Right hindlimb (tissue), 1 donor: ENCODE measurements around the gene CHTF18.

Experiments
- DNase-seq: peaks from one replicate; pipeline ENCODE4 v3.0.0-alpha.2; 2018

CHTF18 gene

DNA sequence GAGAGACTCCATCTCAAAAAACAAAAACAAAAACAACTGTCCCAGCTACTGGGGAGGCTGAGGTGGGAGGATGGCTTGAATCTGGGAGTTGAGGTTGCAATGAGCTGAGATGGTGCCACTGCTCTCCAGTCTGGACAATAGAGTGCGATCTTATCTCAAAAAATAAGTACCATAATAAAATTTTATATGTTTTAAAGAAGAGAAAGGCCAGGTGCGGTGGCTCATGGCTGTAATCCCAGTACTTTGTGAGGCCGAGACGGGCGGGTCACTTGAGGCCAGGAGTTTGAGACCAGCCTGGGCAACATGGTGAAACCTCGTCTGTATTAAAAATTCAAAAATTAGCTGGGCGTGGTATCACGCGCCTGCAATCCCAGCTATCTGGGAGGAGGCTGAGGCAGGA, 11.6 kb upstream of the CHTF18 start:
- DNase-seq: no peak

DNA sequence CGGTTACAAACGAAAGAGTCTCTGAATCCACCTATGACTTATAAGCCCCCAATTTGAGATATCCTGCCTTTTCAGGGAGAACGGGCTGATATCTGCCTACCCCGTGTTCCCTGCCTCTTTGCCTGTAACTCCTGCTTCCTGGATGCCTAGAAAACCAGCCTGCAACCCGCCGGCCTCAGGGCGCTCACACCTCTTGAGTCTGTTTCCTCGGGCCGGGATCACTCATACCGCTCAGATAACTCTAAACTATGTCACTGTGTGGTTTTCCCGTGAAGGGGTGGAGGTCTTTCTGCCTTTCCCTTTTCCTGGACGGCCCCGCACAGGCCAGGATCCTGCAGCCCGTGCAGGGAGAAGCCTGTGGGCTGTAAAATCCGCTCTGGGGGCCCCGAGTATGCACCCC, 10.6 kb upstream of the CHTF18 start:
- DNase-seq: no peak

DNA sequence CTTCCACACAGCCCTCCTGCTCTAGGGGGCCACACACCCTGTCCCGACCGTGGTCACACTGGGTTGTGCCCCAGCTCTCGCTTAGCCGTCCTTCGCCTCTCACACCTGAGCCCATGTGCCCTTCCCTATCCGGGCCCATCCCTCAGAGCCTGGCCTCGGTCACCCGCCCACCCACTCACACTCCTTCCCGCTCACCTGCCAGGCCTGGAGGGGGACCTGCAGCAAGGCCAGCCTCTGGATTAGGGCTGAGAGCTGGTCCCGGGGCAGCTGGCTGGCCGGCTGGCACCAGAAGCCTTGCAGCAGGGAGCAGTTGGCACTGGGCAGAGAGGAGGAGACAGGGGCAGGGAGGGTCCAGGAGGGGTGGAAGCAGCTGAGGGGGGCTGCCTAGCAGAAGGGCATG, 10.0 kb upstream of the CHTF18 start:
- DNase-seq: no peak

DNA sequence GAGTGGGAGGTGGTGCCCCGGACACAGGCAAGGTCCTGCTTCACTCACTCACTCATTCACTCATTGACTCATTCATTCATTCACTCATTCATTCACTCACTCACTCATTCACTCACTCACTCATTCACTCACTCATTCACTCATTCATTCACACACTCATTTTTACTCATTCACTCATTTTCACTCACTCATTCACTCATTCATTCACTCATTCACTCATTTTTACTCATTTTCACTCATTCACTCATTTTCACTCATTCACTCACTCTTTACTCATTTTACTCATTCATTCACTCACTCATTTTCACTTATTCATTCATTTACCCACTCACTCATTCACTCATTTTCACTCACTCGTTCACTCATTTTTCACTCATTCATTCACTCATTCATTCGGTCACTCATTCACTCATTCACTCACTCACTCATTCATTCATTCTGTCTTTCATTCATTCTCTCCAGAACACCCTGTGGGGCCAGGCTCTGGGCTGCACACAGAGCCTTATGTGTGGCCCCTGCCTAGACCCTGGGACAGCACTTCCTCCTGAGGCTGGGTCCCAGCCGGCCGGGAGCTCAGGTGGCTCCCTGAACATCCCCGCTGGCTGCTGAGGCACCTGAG, 9.4 kb upstream of the CHTF18 start:
- no peak for DNase-seq

DNA sequence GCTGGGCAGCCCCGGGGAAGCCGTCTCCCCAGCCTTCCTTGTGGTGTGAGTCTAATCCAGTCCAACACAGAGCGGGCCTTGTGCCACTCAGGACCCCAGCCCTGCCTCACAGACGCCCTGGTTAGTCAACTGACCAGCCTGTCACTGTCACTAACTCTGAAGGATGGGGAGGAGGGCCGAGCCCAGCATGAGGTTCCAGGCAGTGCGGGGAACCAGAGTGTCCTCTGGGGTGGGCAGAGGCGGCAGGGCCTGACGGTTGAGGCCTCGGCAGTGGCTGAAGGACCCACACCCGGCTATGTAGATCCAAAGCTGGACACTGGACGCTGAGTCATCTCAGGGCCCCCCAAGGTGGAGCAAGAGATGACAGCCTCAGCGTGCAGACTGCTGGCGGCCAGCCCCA, 8.9 kb upstream of the CHTF18 start:
- no peak for DNase-seq

DNA sequence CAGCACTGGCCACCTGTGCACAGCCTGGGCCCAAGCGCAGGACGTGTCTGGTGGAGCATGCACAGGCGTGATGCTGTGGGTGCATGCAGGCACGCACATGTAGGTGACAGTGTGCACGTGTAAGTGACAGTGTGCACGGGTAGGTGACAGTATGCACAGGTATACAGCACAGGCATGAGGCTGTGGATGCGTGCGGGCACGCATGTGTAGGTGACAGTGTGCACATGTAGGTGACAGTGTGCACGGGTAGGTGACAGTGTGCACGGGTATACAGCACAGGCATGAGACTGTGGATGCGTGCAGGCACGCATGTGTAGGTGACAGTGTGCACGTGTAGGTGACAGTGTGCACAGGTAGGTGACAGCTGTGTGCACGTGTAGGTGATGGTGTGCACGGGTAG, 8.1 kb upstream of the CHTF18 start:
- no peak for DNase-seq

DNA sequence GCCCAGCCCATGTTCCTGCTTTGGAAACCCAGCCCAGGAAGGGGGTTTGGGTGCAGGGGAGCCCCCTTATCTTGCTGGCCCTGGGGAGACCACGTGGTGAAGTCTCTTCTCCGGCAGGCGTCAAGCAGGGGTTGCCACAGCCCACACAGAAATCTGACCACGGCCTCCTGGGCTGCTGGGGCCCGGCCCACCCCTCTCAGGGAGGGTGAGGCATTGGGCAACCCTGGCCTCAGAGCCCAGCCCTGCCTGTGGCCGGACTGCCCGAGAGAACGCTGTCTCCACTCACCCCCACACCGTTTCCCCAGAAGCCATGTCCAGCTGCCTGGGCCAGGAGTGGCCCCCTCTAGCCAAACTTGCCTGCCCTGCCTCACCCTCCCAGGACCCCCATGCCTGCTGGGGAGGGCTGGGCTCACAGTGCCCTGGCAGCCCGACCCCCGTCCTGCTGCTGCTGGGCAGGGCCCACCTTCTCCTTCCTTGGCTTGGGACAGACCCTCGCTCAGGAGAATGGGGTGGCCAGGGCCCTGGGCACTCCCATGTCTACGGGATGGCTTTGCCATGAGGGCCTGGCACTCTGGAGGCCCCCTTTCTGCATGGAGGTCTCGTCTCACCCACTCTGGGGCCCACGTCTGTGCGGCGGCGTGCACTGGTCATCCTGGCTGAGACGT, 6.9 kb upstream of the CHTF18 start:
- no peak for DNase-seq

DNA sequence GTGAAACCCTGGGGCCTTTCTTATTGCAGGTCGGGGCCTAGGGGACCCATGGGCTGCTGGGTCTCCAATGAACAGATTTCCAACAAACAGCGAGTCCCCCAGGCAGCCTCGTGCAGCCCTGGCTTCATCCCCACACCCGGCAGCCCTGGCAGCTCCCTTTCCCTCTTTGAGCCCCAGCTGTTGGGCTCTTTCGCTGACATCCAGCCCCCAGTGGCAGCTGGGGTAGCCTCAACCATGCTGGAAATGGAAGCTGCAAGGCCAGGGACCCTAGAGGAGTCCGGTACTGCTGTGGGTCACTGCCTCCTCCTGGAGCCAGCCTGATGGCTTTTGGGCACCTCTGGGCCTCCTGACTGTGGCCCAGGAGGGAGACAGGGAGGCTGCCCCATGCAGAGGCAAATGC, 6.2 kb upstream of the CHTF18 start:
- no peak for DNase-seq

DNA sequence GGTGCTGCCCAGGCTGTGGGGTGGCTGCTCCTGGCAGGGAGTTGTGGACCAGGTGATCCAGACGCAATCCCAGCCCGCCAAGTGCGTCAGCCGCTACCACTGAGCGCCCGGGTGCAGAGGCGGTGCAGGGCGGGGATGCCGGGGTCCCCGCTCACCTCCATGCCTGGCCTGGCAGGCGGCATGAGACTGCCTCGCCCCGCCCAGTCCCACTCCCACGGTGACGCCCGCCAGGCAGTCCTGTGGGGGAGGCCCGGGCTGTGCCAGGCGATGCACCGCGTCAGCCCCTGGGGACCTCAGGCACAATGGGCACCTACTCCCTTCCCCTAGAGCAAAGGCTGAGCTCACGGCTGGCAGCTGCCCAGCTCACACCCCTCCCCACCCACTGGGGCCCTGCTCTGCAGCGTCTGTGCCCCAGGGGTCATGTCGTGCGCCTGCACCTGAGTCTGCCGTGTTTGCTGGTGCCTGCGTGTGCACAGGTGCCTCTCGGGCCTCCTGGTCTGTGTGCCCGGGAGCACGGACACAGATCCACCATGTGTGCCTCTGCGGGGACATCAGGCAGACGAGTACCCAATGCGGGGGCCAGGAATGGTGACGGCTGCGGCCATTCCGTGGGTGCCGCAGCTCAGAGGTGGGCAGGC, 5.5 kb upstream of the CHTF18 start:
- no peak for DNase-seq

DNA sequence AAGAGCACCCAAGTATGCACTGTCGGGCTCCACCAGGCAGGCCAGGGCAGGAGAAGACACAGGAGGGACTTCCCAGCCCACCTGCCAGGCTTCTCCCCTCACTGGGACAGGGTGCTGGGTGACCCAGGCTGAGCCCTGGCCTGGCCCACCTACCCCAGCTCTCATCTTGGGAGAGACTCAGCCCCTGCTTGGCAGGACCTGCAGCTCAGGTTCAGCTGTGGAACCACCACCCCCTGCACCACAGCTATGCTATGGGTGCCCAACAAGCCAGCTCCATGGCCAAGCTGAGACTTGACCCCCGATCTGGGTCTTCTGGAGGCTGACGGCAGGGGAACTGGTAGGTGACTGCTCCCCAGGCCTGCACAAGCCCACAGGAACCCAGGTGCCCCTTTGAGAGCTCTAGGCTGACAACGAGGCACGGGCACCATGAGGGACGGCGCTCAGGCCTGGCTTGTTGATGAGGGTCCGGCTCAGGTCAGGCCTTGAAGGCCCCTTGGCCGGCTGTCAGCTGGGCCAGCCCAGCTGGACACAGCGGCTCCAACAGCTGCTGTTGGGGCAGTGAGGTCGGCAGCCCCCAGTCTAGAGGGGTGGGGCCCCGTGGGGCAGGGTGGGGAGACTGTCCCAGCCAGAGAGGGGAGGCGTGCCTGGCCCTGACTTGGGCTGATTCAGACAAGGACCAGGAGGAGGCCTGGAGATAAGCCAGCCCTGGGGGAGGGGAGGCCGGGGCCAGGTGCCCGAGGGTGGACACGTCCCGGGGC, 4.8 kb upstream of the CHTF18 start:
- no peak for DNase-seq

DNA sequence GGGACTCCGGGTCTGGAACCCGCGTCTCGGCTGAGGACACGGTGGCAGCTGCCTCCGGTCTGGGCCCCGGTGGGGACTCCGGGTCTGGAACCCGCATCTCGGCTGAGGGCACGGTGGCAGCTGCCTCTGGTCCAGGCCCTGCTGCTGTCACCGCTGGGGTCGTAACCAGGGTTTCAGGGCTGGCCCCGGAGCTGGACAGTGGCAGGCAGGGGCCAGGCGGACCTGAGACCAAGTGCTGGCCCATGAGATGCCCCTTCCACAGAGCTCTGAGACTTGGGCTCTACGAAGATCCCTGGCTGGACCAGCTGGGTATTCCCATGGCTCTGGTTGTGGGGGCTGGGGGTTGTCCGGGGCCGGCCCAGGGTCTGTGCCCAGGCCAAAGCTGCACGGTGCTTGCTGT, 4.0 kb upstream of the CHTF18 start:
- DNase-seq: no peak

DNA sequence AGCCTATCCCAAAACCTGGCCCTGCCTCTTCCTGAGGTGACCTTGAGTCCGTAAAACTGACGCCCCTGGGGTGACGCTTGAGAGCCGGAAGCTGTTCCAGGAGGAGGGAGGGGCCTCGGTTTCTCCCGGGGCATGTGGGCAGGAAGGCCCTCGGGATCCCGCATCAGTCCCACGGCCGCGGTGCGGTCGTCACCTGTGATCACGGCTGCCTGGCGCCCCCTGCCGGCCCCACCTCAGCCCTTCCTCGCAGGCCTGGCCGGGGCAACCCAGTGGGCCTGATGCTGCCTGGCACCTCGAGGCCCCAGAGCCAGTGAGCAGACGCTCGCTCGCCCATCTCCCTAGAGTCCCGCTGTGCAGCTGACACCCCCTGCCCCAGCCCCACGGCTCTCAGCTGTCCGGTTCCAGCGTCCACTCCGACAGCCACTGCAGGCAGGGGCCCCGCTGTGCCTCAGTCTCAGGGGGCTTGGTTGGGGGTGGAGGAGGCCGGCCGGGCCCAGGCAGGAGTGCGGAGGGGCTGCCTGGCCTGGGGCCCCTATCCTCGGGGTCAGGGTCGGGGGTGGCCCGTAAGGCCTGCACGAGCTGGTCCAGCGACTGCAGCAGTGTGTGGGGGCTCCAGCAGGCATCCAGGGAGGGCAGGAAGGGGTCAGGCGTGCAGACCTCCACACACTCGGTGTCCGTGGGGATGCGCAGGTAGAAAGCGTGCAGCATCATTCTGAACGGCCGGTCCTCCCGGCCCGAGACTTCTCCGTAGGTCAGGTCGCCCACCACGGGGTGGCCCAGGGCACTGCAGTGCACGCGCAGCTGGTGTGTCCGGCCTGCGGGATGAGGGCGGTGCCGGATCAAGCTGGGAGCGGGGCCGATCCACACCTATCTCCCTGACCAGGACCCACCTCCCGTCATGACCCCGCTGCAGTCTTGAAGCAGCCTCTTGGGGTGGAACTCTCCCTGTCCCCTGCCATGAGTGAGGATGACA, 2.6 kb upstream of the CHTF18 start:
- DNase-seq: peak; percentile 52

DNA sequence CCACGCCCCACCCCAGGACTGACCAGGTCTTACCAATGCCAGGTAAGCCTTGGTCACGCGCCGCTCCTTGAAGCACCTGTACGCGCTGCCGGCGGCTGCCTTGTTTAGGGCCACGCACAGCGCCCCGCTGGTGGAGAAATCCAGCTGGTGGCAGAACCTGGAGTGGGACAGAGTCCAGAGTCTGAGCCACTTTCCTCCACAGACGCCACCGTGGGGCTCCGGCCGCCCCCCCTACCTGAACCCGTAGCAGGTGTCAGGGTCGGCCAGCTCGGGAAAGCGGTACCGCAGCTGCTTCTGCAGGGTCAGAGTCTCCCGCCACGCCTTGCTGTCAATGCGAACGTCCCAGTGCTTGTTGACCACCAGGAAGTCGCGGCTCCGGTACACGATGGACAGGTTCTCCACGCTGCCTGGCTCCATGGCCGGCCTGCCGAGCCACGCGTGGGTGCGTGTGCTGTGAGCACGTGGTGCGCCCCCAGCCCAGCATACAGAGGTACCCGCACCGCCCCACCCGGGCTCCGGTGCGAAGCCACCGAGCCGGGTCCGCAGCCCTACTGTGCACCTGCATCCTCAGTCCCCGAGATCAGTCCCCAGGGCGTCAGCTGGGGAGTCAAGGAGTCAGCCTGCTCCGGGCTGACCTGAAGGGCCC, 976 bp upstream of the CHTF18 start:
- no peak for DNase-seq

DNA sequence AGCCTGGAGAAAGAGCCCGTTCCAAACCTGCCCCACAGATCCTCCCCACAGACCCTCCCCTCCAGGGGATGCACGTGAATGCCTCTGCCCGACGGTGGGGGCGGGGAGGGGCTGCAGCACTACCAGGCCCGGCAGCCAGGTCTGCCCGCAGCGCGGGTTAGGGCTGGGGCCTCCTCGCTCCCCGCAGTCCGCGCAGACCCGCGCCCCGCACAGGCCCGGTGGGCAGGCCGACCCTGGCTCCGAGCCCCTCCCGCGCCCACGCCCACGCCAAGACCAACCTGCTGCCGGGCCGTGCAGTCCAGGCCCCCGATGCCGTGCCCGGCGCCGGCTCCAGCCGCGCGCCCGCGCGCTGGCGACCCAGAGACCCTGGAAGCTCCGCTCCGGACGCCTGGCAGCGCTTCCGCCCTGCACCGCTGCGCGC, 432 bp upstream of the CHTF18 start, which contains the start of gene RPUSD1:
Gene RPUSD1, minus strand, starts transcription at position 404 of the 421 bp plus-strand sequence. CDS start 644 bp downstream, outside the sequence.
- DNase-seq: no peak

DNA sequence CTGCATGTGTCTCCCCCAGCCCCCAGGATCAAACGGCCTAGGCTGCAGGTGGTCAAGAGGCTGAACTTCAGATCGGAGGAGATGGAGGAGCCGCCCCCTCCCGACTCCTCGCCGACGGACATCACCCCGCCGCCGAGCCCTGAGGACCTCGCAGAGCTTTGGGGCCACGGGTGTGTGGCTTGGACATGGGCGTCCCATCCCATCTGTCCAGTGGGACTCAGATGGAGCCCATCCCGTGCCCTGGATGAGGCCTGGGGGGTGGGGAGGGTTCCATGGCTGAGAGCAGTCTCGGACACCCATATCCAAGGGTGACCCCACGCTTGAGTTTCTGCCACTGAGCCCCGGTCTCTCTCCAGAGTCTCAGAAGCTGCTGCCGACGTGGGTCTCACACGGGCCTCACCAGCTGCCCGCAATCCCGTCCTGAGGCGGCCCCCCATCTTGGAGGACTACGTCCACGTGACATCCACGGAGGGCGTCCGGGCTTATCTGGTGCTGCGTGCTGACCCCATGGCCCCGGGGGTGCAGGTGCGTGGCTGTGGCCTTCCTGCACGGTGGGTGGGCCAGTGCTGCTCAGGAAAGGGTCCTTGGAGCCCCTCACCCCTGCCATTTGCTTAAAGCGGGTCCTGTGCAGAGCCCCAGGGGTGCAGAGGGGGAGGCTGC, 901 bp downstream of the CHTF18 start:
- DNase-seq: no peak

DNA sequence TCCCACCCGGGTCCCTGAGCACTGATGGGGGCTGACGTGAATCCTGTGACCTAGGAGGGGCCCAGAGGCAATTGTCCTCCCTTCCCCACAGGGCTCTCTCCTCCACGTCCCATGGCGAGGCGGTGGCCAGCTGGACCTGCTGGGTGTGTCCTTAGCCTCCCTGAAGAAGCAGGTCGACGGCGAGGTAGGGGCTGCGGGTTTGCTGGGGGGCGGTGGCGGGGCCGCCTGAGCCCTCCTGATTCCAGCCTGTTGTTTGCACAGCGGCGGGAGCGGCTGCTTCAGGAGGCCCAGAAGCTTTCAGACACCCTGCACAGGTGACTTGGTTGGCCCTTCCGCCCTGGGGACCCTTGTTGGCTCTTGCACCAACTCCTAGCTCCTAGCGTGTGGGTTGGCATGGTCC, 1.7 kb downstream of the CHTF18 start:
- DNase-seq: no peak

DNA sequence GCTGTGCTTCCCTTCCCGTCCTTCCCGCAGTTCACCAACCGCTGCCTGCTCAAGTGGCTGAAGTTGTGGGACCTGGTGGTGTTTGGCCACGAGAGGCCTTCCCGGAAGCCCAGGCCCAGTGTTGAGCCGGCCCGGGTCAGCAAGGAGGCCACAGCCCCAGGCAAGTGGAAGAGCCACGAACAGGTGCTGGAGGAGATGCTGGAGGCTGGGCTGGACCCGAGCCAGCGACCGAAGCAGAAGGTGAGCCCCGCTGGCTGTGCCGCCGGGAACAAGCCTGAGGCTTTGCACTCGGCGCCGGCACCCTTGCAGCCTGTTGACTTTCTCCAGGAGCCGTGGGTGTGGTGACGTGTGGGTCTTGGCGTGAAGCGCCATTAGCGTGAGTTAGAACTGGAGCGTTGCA, 2.7 kb downstream of the CHTF18 start:
- DNase-seq: no peak

DNA sequence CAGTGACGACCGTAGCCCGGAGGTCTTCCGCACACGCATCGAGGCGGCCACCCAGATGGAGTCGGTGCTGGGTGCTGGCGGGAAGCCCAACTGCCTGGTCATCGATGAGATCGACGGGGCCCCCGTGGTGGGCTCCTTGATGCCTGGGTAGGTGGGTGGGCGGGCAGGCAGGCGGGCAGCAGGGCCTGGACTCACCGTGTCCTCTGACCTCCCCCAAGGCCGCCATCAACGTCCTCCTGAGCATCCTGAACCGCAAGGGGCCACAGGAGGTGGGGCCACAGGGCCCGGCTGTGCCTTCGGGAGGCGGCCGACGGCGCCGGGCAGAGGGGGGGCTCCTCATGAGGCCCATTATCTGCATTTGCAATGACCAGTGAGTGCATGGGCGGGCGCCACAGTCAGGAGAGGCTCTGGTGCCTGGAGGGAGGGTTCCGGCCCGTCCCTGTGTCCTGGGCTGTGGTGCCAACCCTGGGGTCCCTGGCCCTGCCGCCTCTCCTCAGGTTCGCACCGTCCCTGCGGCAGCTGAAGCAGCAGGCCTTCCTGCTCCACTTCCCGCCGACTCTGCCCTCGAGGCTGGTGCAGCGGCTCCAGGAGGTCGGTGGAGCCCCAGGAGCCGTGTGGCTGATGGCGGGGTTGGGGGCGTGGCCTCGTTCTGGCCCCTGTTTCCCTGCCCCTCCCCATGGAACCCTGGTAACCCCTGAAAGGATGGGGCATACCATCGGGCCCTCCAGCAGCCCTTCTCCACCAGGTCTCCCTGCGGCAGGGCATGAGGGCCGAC, 4.0 kb downstream of the CHTF18 start:
- no peak for DNase-seq

DNA sequence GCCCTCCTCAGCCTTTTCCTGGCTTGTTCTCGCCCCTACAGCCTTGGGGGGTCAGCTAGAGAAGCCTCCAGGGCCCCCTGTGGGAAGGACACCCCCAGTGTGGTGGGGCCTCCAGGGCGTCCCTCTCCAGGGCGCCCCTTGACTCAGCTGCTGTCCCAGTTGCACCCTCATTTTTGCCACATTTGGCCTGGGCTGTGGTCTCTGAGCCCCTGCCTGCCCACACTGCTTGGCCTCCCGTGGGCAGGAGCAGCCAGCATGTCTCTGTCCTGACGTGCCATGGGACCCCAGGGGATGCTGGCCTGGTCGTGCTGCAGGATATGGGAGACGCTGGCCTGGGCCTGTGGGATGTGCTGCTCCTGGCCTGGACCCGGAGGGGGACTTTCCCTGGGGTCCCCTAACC, 5.0 kb downstream of the CHTF18 start:
- DNase-seq: no peak

DNA sequence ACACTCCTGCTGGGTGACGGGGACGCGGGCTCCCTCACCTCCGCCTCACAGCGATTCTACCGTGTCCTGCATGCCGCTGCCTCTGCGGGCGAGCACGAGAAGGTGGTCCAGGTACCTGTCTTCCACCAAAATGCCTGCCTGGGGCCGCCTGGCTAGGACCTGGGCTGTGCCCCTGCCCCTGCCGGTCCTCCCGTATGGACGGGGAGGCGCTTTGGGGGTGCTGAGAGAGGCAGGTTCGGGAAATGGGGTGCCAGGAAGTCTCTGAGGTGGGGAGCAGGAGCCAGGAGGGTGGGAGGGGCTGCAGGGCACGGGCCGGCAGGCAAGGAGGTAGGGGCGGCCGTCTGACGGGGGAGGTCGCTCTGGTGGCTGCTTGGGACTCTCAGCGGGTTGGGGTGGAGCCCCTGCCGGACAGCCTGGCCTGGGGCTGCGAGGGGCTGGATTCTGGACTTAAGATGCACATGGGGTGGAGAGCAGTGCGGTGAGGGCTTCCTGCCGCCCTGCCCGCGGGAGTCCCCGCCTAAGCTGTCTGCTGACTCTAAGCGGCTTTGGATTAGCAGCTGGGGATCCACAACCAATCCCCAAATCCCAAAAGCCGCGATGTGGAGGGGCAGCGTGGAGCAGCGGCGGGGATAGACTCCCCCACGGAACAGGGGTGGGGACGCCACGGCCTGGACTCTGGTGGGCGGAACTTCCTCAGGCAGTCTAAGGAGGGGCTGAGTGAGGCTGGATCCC, 5.8 kb downstream of the CHTF18 start:
- DNase-seq: no peak
